Right lobe of liver (tissue), 4 donors: Measurements from ENCODE around the gene MGAT3.

ENCODE experiments used
- CTCF ChIP-seq, 4 donors: fragments of 200-600 bp in 3 of 4; fragments of 450-650 bp in 1 of 4; IDR thresholded peaks; one replicate each; pipeline versions ENCODE4 v1.5.1 to v1.8.0; 2016 to 2022; ENCODE audit warnings: antibody characterized with exemption in 4 of 4, mild to moderate bottlenecking in 2 of 4
- POLR2A ChIP-seq: fragments of 450-650 bp; IDR thresholded peaks from one replicate; pipeline ENCODE4 v1.6.1; 2017; ENCODE audit warnings: antibody characterized with exemption, mild to moderate bottlenecking
- donor health status: DM: no; HTN: no; CAD: no.
- donor health status: DM: no; HTN: no; CAD: no.
- donor health status: DM: no; HTN: yes; CAD: no.

GRCh38 chr22:39518996-39519680 is 62.3 kb downstream of the MGAT3 start:
- no peak for TF ChIP-seq CTCF (IDR thresholded peaks at IDR 0.05)
- no peak for TF ChIP-seq POLR2A
